NCI-H510A treated with DMSO at 0.1 percent for 48 hours (cell line): ENCODE data around the gene ANKS1B.
A peak's percentile ranks its signal among the peaks of the same experiment; 100 is the strongest.

Source experiments
- DNase-seq: peaks from one replicate; lab custom pipeline; 2025; lab: John Stamatoyannopoulos, UW

The ANKS1B gene

DNA sequence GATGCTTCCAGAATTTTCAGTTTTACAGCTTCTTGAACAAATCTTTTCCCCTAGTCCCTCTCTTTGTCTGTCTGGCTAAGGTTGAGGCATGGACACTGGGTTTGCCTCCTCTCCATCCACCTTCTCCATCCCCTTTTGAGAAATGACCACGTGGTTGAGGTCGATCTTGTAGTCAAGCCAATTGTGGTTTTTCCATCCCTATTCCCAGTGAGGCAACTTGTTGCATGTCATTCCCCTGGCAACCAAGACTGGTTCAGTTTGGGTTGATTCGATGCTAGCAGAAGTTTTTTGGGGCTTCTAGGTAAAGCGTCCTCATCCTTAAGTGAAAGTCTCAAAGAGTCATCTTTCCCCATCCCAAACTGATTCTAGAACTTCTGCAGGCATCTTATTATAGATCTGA, 1038.9 kb downstream of the ANKS1B start:
- no peak for DNase-seq

DNA sequence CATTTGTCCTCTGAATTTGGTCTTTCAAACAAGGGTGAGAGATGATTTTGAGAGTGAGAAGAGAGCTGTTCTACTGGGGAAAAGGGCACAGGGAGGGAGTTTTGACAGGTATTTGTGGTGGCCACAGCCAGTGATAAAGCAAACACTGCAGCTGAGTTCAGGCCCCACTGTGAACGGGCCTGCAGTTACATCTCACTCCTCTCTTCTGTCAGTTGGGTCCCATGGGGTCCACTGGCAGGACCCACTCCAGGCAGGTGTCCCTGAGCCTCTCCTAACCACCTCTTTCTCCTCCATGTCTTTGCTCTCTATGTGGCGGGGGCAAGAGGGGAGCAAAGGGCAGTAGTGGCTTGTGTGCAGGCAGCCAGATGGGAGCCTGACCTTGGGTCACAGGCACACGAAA, 1044.8 kb downstream of the ANKS1B start:
- no peak for DNase-seq

DNA sequence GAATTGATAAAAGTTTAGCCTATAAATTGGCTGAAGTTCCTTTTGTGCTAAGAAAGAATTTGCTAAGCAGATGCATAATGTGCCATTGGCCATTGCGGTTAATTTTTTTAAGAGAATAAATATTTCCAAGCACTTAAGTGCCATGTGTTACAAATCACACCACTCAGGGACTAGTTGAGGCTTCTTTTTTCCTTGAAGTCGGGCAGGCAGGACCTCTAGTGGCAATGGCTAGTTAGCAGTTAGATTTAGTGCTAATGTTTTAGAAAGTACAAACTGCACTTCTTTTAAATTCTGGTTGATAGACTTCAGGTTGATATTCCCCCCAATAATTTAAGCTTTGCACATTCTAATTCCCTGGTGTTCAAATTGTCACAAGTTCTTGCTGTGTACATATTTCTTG, 1045.4 kb downstream of the ANKS1B start:
- peak; percentile 9 for DNase-seq

DNA sequence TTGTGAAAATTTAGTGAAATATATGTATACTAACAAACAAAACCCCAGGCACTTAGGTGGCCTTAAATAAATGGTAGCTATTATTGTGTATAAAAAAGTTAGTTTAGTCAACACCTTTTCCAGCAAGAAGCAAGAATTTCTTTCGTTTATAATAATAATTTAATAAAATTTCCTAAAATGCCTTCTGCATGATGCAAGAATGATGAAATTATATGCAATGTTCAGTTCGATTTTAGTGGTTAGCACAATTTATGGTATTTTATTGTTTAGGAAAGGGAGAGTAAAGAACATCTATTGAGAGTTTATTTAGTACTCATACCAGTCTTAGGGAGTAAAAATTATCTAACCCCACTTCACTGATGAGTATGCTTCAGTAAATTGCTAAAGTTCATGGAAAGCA, 1048.9 kb downstream of the ANKS1B start:
- DNase-seq = no peak

DNA sequence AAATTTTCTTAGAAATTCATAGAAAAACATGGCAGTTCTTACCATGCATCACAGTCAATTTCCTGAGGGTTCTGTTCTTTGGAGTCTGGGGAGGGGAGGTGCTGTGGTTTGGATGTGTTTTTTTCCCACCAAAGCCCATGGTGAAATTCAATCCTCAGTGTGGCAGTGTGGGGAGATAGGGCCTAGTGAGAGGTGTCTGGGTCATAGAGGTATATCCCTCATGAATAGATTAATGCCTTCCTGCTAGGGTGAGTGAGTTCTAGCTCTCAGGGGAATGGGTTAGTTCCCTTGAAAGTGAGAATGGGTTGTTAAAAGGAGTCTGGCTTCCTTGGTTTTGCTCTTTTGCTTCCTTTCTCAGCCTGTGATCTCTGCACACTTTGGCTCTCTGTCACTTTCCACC, 1061.9 kb downstream of the ANKS1B start:
- DNase-seq = no peak

DNA sequence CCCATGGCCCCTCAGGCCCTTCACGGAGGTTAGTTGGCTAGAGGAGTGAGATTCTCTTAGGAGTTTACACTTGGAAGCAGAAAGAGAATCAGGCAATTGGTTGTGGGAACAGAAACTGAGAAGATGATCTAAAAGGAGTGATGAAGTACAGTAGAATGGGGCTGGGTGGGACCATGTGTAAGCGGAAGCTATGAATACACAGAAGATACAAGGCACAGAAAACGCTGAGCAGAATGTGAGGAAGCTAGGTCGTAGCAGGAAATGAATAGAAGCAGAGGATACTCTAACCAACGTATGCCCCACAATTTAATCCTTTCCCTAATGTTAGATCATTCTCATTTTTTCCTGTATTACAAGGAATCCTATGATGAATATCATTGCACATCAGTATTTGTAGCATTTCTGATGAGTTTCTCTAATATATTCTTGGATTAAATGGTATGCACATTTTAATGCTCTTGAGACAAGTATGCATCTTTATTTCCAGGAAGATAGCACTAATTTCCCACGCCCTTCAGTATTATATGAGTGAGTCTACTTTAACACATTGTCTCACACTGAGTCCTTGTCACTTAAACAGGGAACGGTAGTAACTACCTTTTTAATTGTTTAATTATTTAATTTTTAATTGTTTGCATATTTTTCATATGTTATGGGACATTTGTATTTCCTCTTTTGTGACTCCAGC, 1066.4 kb downstream of the ANKS1B start:
- no peak for DNase-seq

DNA sequence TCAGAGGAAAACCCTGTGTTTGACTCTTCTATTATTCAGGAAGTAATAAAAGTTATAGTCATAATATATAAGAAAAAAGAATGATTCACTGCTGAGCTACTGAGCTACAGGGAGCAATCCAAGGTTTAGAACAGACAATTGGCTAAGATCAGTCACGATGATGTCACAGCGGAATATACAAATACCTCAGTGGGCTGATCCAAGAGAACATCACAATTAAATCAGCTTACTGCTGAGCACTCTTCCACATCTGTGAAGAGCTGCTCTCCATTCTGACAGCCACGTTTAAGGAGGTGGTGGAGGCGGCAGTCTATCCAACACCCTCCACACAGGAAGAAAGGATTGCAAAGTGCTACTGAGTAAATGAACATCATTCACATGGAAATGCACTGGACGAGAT, 1068.6 kb downstream of the ANKS1B start:
- DNase-seq = no peak

DNA sequence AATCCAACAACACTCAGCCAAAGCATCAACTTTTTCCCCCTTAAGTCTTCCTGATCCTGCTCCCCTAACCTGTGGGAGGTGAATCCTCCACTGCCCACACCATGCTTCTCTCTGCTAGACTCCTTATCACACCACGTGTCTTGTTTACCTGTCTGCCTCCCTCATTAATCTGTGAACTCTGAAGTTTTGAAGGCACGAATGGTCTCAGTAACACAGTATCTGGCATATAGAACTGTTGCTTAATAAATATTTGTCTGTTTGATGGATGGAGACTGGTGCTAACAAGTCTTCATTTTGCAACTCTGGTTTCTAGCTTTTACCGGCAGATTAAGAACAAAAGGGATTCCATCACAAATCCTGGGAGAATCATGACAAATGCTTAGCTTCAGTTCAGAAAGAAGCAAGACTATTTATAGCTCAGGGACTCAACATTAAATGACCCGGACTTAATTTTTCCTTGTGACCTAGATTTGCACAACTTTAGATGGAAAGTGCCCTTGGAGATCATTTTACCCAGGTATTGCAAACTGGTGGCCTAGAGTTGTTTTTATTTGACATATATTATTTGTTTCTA, 1072.2 kb downstream of the ANKS1B start:
- no peak for DNase-seq

DNA sequence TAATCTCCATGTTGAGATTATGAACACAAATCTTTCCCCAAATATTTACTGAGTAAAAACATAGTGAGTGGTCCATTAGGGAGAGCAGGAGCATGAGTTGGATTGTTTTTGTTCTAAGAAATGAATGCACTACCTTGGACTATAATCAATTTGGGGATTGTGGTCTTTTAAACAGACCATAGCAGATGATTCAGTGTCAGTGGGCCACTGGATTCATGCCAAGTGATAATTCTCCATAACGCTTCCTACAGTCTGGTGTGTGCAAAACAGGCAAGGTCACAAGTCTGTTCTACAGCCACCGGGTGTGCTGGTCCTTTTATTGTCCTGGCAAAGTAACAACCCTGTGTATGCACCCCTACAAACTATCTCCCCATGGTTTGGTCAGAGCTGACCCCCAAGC, 1073.3 kb downstream of the ANKS1B start:
- DNase-seq = no peak

DNA sequence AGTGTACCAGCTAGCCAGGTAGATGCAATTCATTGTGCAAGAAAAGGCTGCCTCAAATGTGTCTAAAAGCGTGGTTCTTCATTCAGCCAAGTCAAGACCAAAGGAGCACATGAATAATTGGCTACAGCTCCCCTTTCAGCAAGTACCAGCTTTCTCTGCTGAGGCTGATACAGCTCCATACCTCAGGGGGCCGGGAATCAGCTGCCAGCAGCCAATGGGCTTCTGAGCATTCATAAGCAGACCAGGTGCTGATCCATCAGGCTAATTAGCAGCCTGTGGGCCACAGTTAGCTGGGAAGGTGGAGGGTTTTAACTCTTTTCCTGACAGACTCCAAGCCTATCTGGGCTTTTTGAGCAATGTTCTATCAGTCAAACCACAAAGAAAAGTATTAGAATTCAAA, 1075.0 kb downstream of the ANKS1B start:
- no peak for DNase-seq

DNA sequence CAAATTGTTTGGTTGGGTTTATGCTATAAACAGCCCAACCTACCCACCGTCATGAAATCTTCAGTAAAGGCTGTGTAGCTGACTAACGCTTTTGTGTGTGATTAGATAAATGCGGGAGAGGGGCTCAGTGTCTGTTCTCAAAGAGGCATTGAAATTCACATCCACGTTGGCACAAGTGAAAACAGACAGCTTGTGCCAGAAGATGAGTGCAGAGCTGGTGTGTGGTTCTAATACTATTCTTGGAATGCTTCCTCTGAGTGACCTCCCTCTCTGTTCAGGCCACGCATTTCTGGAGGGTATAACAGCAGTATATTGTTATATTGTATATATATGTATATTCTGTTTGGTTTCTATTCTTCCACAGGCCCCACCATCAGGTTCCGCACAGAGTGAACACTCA, 1075.9 kb downstream of the ANKS1B start:
- no peak for DNase-seq

DNA sequence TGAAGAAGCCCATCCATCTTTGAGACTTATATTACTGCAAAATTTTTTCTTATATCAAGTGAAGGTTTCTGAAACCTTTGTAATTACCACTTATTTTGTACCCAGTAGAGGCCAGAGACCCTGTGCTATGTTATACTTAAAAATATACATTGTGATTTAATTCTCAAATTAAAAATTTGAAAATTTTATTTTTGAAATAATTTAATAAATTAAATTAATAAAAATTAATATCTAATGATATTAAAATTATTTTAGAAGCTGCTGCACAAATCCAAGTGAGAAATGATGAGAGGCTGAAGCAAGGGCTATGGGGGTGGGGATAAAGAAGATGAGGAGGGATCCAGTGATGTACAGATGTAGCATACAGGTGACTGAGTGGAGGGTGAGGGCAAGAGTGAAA, 1080.9 kb downstream of the ANKS1B start:
- no peak for DNase-seq

DNA sequence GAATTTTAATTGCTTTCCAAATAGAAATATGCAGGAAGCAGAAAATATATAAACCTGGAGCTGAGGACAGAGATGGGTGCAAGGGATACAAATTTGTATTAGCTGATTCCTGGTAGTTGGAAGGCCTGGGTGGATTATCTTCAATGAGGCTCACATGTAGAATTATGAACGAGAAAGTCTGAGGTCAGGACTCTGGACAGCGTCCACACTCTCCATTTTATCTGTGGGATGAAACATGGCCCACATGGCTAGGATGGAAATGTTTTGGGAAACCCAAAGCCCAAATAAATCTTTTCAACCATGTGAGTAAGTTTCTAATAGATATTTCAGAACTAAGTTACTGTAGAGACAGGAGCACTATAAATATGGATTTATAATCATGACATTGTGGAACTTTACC, 1083.5 kb downstream of the ANKS1B start:
- no peak for DNase-seq

DNA sequence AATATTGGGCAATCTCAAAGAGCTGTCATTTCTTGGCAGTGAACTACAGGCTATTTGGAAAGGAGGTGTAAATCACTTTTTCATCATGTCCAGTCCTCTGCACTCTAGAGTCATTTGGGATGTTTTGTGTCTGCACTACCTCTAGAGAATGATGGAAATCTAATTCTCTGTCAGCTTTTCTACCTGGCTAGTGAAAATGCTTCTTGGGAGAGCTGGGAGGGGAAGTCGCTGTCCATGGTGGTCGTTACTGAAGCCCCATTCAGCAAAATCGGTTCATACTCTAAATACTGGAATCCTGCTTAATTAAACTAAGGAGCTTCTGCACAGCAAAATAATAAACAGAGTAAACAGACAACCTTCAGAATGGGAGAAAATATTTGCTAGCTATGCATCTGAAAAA, 1087.8 kb downstream of the ANKS1B start:
- no peak for DNase-seq

DNA sequence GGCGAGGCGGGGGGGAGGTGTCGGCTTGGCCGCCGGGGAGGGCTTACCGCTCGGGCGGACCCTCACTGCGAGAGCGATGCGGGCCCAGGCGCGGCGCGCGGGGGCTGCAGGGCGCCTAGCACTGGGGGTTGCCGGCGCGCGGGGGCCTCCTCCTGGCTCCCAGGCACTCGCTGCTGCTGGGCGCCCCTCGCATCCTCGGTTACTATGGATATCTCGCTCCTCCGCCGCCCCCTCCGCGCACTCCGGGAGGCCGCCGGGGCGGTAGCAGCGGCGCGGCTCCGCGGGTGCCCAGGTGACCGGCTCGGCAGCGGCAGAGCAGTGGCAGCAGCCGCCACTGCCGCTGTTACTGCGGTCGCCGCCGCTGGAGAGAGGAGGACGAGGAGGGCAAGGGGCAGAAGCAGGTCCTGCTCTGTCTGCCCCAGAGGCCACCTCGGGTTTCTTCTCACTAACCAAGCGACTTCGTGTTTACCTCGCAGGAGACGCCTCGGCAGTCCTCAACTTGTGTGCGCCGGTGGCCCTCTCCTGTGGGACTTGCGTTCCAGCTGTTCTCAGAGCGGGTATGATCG, 1089.6 kb downstream of the ANKS1B start:
- peak; percentile 22 for DNase-seq

DNA sequence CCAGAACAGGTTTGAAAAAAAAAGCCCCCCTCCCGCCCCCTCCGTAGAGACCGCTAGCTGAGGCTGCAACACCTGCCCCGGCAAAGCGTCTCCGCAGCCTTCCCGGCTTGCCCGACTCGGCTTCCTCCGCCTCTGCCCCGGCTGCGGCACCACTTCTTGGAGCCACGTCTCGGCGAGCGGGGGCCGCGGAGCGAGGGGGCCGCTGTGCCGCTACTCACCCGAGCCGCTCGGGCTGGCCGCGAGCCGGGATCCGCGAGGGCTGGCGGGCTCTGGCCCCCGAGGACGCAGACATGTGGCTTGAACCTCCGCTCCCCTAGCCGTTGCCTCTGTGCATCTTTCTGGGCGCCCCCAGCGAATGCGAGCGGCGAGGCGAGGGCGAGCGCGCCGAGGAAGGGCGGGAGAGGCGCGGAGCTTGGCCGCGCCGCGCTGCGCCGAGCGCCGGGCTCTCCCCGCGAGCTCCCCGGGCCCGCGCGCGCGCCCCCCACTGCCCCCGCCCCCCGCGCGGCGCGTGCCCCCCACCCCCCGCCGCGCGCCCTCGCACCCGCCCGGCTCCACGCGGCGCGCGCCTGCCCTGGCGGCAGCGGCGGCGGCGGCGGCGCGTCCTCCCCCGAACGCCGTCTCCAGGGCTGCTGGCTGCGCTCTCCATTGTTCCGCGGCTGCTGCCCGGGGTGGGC, 1090.2 kb downstream of the ANKS1B start:
- no peak for DNase-seq

DNA sequence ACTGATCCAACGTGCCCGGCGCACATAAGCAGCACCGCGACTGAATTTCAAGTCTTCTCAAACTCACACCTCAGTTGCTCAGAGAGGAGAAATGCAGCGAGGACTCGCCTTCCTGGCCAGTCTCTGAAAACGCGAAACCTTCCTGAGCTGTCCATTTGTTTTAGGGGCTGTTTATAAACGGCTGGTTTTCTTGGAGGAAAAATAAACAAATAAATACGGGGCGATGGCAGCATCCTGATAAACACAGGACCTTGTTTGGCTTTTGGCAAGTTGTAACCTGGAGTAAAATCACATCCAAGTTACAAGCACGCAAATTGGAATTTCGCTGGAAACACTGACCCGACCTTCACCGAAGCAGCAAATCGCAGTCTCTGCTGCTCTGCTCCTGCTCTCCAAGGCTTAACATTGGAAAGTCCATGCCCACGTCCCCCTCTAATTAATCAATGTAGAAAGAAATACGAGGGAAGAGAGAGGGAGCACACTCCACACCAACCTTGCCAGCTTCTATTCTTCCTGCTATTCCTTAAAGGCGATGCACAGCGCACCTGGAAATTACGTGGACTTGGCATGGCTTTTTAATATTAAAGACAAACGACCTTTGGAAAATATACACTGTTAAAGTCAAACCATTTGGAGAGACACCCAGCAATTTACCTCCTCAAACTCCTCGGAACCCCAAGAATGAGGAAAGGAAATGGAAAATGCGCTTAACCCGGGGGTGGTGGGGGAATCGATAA, 1090.9 kb downstream of the ANKS1B start:
- peak; percentile 26 for DNase-seq

DNA sequence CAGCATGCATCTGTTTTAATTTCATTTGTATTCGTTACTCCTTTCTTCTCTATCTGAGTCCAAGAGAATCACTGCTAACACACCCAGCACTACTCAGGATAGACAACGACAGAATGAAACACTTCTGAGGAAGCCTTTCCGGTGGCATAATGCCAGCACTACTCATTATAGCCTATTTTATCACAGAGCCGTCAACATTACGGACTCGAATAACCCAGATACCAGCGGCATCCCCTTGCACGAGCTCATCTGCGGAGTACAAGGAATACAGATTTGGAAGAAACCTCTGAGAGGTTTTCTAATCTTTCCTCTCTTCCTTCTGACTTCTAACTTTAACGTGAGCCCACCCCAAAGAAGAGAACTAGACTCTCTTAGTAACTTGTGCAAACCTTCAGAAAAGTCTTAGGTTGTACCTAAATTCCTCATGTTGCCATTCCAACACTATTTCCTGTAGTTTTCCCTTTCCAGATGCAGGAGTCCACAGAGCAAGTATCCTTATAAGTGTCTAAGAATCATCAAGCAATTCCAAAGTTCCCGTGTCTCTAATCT, 1091.5 kb downstream of the ANKS1B start:
- DNase-seq = peak; percentile 36

DNA sequence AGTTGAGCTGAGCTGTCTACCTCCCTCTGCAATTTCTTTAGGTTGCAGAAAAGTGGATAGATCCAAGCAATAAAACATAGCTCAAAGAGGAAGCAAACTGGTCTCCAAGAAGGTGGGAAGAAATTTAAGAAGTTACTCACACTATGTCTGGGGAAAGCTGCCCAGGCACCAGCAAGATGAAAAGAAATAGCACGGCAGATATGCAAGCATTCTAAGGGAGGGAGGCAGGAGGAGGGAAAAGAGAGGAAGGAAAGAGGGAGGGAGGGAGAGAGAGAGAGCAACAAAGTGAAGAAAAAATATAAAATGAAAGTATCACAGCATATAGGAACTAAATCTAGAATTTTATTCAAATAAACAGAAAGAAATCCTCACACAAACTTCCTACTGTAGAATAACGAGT, 1099.0 kb downstream of the ANKS1B start:
- no peak for DNase-seq

DNA sequence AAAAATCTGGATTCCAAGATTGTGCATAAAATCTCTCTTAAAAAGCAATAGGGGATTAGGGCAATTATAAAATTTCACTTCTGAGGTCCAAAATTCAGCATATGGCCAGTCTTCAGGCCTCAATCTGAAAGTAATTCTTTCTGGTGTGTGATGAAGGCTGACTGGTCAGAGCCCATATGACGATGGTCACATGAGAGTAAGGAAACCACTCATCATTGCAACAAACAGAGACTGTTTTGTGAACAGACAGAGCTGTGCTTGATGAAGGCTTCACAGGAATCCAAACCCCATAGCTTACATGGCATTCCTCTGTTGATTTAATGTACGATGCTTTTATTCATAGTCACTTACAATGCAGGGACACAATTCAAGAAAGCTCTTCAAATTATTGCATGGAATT, 1101.5 kb downstream of the ANKS1B start:
- DNase-seq = no peak

DNA sequence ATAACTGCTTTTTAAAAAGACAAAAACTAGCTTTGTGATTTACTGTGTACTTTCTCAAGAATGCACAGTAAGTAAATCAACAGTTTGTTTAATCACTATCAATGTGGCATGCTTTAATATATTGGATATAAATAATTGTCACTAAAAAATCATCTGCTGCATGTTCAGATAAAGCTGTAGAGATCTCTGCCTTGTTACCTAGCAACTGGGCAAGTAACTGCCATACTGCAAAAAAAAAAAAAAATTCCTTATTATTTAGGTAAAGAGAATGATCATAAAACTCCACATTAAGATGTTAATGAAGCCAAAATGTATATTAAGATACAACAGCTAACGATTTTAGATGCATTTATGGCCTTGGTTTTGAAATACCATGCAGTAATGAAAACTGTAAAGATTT, 1102.2 kb downstream of the ANKS1B start:
- DNase-seq = no peak

DNA sequence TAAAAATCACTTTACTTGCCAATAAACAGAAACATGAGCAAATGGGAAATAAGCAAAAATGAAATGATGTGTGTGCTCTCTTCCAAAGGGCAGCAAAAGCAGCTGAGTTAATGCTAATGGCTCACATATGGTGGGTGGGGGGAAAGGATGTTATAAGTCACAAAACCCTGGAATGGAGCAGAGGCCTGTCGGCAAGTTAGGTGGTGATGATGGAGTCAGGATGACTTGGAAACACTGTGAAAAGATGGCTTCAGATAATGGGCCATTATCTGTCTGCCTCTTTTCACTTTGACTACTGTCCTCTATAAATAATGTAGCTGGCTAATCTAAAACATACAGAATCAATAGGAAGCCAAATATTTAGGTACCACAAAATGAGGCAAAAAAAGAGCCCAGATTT, 1111.0 kb downstream of the ANKS1B start:
- no peak for DNase-seq
